Measurements from ENCODE around the gene CPLANE1. TPM values are rescaled to one million over a fixed set of nuclear protein-coding genes. Genes with fewer than 3 reads are reported as not detected.

Gene CPLANE1
- total RNA-seq, 1 experiment from 2014 or later: 21.9 TPM

- no peaks in the 10 kb centered on the region for H3K9me3 ChIP-seq (ENCODE audit: low read depth, low read length, poor library complexity, severe bottlenecking)
- no TSS peak for BruUV-seq (replicated peaks)
- CTCF ChIA-PET: no interaction called here
- POLR2A ChIA-PET (ENCODE audit: low non-redundant PET): no interaction called here
- intact Hi-C loops (cut with micrococcal nuclease; ENCODE audit: unreplicated experiment): no loop called here
- no peaks in the 10 kb centered on the region for H3K36me3 ChIP-seq (ENCODE audit: insufficient read depth, low read length, poor library complexity, severe bottlenecking)
- H3K4me1 ChIP-seq (ENCODE audit: insufficient read depth, low read length, poor library complexity, severe bottlenecking): no peaks in the 10 kb centered on the region
- TF ChIP-seq, protein P1, sequence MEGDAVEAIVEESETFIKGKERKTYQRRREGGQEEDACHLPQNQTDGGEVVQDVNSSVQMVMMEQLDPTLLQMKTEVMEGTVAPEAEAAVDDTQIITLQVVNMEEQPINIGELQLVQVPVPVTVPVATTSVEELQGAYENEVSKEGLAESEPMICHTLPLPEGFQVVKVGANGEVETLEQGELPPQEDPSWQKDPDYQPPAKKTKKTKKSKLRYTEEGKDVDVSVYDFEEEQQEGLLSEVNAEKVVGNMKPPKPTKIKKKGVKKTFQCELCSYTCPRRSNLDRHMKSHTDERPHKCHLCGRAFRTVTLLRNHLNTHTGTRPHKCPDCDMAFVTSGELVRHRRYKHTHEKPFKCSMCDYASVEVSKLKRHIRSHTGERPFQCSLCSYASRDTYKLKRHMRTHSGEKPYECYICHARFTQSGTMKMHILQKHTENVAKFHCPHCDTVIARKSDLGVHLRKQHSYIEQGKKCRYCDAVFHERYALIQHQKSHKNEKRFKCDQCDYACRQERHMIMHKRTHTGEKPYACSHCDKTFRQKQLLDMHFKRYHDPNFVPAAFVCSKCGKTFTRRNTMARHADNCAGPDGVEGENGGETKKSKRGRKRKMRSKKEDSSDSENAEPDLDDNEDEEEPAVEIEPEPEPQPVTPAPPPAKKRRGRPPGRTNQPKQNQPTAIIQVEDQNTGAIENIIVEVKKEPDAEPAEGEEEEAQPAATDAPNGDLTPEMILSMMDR (conservative IDR thresholded peaks at IDR 0.05; ENCODE audit: low read depth, low read length): no peak
- TF ChIP-seq EZH2 (IDR thresholded peaks at IDR 0.05; ENCODE audit: borderline replicate concordance, low read depth, low read length, poor library complexity, severe bottlenecking): no peak
- no peak overlapping the region for H3K27ac ChIP-seq (ENCODE audit: low read depth, low read length, poor library complexity, severe bottlenecking)
- H3K27me3 ChIP-seq (replicated peaks; ENCODE audit: insufficient read depth, low read depth, low read length, poor library complexity): no peaks in the 10 kb centered on the region
- no peak overlapping the region for H3K4me3 ChIP-seq (ENCODE audit: low read depth, low read length, poor library complexity, severe bottlenecking)
- DNase-seq (ENCODE audit: low spot score): no peak
Observed at GRCh38 chr5:37132646-37133045, 116.5 kb downstream of the CPLANE1 start.

DNA sequence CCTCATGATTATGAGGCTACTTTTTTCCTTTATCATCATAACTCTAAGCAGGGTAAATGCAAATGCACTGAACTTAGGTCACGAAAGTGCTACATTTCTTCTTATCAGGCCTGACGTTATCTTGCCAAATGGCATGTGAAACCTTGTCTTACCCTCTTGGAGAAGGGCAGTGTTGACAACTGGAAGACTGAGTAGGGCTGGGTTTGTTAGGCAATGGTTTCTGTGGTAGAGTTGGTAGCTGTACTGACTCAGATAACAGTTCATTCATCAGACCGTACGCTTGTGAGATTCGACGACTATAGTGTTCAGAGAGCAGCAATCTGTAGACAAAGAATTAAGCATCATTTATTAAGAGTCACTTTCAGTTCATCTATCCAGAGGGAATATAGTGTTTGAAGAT lies 127.7 kb downstream of the CPLANE1 start:
- ChIA-PET POLR2A (ENCODE audit: low non-redundant PET) (no interaction called here), CTCF (no interaction called here)
- Histone ChIP-seq H3K4me1 (ENCODE audit: insufficient read depth, low read length, poor library complexity, severe bottlenecking) (no peaks in the 10 kb centered on the region), H3K27me3 (replicated peaks; ENCODE audit: insufficient read depth, low read depth, low read length, poor library complexity) (no peaks in the 10 kb centered on the region), H3K27ac (ENCODE audit: low read depth, low read length, poor library complexity, severe bottlenecking) (no peak overlapping the region), H3K4me3 (ENCODE audit: low read depth, low read length, poor library complexity, severe bottlenecking) (no peak overlapping the region), H3K9me3 (ENCODE audit: low read depth, low read length, poor library complexity, severe bottlenecking) (no peaks in the 10 kb centered on the region), H3K36me3 (ENCODE audit: insufficient read depth, low read length, poor library complexity, severe bottlenecking) (no peaks in the 10 kb centered on the region)
- no TSS peak for BruUV-seq (replicated peaks)
- intact Hi-C loops (cut with micrococcal nuclease; ENCODE audit: unreplicated experiment): no loop called here
- DNase-seq (ENCODE audit: low spot score): no peak
- TF ChIP-seq, protein P1 (conservative IDR thresholded peaks at IDR 0.05; ENCODE audit: low read depth, low read length): no peak
- TF ChIP-seq EZH2 (IDR thresholded peaks at IDR 0.05; ENCODE audit: borderline replicate concordance, low read depth, low read length, poor library complexity, severe bottlenecking): no peak

GRCh38 chr5:37121027-37121426 lies 128.1 kb downstream of the CPLANE1 start:
- no TSS peak for BruUV-seq (replicated peaks)
- ChIA-PET CTCF (no interaction called here), POLR2A (ENCODE audit: low non-redundant PET) (no interaction called here)
- Histone ChIP-seq H3K27me3 (replicated peaks; ENCODE audit: insufficient read depth, low read depth, low read length, poor library complexity) (no peaks in the 10 kb centered on the region), H3K36me3 (ENCODE audit: insufficient read depth, low read length, poor library complexity, severe bottlenecking) (no peaks in the 10 kb centered on the region), H3K4me1 (ENCODE audit: insufficient read depth, low read length, poor library complexity, severe bottlenecking) (no peaks in the 10 kb centered on the region), H3K4me3 (ENCODE audit: low read depth, low read length, poor library complexity, severe bottlenecking) (no peak overlapping the region), H3K9me3 (ENCODE audit: low read depth, low read length, poor library complexity, severe bottlenecking) (no peaks in the 10 kb centered on the region), H3K27ac (ENCODE audit: low read depth, low read length, poor library complexity, severe bottlenecking) (no peak overlapping the region)
- TF ChIP-seq, protein P1 (conservative IDR thresholded peaks at IDR 0.05; ENCODE audit: low read depth, low read length): no peak
- TF ChIP-seq EZH2 (IDR thresholded peaks at IDR 0.05; ENCODE audit: borderline replicate concordance, low read depth, low read length, poor library complexity, severe bottlenecking): no peak
- intact Hi-C loops (cut with micrococcal nuclease; ENCODE audit: unreplicated experiment): no loop called here
- DNase-seq (ENCODE audit: low spot score): no peak
